NCI-H748 (cell line): ENCODE data around the gene DLG2.

ENCODE experiments used
- DNase-seq: peaks from one replicate; lab custom pipeline; 2025; ENCODE audit not compliant: unreplicated experiment; lab: John Stamatoyannopoulos, UW

DLG2 gene

GRCh38 chr11:84714316-84714780, 912.8 kb downstream of the DLG2 start:
- no peak for DNase-seq

- DNase-seq: no peak
Observed at GRCh38 chr11:84691830-84692229, 935.3 kb downstream of the DLG2 start.

DNA sequence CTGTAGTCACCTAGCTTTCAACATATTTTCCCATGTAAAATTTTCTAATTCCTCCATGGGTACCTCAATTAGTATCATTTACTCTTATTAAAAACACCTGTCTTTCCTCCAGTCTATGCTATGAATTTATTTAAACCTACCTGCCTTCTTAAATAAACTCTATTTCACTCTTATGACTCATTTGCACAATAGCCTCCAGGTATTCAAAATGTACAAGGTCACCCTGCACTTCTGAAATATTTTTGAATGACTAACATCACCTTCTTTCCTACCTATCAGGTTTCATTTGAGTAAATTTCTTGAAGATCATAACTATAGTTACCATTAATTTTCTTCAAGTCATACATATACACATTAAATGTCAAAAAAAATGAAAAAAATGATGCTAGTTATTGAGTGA, 939.7 kb downstream of the DLG2 start:
- DNase-seq: no peak

DNA sequence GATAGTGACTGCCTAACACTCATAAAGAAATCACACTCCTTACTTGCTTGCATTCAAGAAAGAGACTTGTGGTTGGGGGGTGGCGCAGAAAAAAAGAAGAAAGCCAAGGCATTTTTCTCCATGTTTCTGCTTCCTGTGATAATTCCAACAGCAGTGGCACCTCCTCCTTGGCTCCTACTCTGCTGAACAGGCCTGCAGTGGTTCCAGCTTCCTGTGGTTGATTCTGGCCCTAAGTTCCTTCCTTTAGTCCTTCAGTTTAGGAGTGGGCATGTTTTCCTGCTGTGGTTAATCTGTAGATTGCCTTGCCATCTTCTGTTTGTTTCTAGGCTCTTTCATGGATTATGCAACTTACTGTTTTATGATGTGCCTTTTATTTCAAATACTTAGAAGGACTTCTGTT, 940.4 kb downstream of the DLG2 start:
- DNase-seq: no peak

- DNase-seq: no peak
Observed at GRCh38 chr11:84685976-84686375, 941.2 kb downstream of the DLG2 start.

GRCh38 chr11:84685149-84685548, 942.0 kb downstream of the DLG2 start:
- DNase-seq: no peak

- DNase-seq: no peak
Observed at GRCh38 chr11:84681456-84681855, 945.7 kb downstream of the DLG2 start.

DNA sequence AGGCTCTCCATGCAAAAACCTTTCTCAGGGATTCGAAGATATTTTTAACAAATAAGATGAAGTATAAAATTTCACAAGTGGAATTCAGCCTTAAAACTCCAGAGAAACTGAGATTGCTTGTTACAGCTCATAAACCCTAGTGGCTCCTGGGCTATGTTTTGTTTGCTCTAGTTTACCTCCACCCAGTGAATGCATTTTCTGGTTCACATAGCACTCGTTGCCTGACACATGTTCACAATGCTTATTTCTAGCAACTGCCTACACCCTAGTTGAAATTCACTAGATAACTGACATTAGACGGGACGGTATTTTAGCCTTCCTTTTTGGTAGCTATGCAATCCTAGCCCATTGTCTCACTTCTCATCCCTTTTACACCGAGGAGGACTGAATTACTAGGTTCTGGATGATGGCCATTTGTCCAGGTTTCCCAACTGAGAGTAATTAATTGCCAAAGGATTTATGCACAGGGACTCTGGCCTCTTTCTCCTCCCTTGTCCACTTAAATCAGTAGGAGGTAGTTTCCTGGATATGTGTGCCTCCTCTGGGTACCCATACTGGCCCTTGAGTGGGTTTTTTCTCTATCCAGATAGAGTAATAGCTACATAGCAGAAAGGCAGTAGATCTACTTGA, 951.6 kb downstream of the DLG2 start:
- no peak for DNase-seq

GRCh38 chr11:84673753-84674152, 953.4 kb downstream of the DLG2 start:
- DNase-seq: no peak

GRCh38 chr11:84671325-84671999, 955.7 kb downstream of the DLG2 start:
- no peak for DNase-seq

- DNase-seq: no peak
Observed at GRCh38 chr11:84663731-84664130, 963.4 kb downstream of the DLG2 start.

DNA sequence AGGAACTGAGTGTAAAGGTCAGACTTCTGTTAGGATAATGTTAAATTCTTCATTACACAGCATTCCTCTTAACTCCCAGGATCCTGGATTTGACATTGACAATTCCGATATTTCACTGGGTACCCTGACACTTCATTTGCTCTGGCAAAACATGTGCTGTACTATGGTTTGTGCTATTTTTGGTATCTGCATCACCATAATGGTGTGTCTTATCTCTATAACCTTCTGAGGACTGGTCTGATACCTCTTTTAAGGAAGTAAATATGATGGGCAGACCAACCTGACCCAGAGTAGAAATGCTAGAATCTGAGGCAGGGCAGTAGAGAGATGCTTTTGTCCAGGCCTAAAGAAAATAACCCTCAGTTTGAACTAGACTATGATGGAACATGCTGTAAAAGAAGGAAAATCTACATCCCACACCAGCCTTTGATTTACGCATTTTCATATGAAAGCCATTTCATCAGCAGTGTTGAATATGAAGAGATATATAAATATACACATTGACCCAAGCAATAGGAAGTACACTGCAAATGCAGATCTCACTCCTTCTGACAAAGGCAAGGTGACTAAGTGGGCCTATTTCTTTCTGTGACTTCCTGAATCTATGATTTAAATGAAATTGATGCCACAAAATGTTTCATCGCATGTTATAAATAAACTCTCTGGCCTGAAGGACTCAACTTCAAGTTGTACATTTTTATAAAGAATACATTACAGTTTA, 966.7 kb downstream of the DLG2 start:
- no peak for DNase-seq

- DNase-seq: no peak
Observed at GRCh38 chr11:84655712-84656111, 971.4 kb downstream of the DLG2 start.

DNA sequence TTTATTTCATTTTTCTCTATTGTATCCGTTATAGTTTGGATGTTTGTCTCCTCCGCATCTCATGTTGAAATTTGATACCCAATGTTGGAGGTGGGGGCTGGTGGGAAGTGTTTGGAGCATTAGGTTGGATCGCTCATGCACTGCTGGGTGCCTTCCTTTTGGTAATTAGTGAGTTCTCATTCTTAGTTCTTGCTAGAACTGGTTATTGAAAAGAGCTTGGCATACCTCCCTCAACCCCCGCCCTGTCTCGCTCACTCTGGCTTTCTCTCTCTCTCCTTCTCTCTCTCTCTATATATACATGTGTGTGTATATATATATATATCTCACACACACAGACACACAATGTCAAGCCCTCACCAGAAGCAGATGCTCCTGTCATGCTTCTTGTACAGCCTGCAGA, 978.7 kb downstream of the DLG2 start:
- DNase-seq: no peak

GRCh38 chr11:84645988-84646694, 981.0 kb downstream of the DLG2 start:
- DNase-seq: no peak

DNA sequence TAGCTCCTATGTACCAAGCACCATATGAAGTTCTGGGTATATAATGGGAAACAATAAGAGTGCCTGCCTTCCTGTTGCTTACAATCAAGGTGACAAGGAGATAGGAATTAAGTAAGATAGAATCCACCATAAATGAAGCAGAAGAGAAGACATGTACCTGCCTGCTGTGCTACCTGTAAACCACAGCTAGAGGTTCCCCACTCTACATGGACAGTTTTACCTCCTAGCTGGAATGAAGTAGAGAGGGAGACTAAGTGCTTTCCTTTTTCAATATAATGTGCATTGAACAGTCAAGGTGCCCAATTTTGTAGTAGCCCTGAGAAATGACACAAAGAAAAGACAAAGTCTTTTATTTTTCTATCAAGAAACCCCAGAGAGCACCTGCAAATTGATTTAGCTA, 984.6 kb downstream of the DLG2 start:
- no peak for DNase-seq

DNA sequence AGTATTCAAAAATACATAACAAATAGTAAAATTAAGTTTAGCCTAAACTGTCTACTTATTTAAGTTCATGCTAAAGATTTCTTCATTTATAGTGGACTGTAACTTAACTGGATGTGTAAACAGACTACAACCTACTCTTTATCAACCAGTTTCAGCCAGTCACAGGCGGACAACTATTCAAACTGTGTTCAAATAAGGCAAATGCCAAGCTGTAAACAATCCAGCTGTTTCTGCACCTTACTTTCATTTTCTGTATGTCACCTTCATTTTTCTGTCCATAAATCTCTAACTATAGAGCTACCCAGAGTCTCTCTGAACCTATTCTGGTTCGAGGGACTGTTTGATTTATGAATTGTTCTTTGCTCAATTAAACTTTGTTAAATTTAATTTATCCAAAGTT, 992.8 kb downstream of the DLG2 start:
- DNase-seq: no peak

DNA sequence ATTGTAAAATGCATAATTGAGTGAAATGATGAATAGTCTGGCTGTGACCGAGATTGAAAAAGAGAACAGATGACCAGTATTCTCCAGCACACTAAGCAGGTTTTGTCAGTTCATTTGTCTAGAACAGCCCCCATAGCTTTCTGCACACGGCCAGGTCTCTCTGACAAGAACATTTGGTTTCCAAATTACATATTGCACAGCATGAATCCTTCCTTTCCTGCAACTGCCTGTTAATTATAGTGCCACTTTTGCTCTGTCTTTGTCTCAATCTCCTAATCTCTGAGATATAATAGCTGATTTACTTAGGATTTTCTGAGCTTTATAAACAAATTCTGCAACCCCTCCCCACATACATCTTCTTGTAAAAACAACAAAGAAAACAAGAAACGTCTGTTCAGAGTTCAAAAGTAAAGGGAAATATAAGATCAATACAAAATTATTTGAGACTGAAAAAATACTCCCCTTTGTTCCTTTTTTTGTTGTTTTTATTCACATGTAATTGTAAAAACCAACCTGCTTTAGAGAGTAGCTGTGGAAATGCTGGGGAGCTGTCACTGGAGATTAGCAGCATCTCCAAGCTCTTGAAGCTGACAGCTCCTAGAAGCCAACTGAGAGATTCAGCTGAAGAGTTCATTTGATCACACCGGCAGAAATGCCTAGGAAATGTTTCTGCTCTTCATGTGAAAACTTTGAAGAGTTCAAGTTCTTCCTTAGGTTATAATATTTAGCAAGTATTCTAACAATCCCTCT, 998.1 kb downstream of the DLG2 start:
- no peak for DNase-seq

DNA sequence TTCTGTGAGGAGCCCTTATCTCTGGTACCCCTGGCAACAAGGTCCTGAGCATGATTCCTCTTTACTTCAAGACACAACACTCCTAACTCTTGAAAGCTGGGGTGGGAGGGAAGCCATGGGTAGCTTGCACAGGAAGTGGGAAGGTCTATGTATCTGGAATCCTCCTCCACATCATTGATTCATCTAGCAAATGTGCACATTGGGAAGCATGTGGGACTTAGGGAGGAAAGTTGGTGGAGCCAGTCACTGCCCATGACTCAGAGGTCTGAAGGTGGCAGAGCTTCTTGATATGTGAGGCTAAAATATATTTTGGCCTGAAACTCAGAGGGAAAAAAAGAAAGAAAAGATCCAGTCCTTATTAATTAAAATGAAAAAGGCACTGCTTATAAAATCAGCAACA, 1000.9 kb downstream of the DLG2 start:
- DNase-seq: no peak

DNA sequence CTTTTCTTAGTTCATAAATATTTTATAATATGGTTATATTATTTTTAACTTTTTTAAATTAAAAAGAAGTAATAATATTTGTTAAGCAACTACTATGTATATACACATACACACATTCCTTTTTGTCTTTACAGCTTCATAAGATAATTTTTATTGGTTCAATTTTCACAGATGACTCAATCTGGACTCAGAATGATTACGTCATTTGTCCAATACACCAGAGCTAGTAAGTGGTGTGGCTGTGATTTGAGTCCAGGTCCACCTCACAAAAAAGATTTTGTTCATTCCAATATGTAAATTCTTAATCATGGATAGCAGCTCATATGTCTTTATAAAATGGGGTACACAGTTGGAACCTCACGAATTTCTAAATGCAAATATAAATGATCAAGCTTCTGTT, 1014.5 kb downstream of the DLG2 start:
- DNase-seq: no peak

GRCh38 chr11:84608837-84609196, 1018.3 kb downstream of the DLG2 start:
- DNase-seq: no peak
